K562 (cell line): ENCODE results near the gene ARHGAP10. TPM values are rescaled to one million over a fixed set of nuclear protein-coding genes. Genes with fewer than 3 reads are reported as not detected.

Experiments
- ATAC-seq: fragments of 200-7000 bp; cut with Tn5 transposase; 3 replicates; pipeline ENCODE4 v1.9.1; 2020; ENCODE audit warnings: moderate library complexity
- BruUV-seq: library from RNA; stranded (reverse); fragments of 400-500 nt; replicated peaks from 2 replicates; lab custom pipeline; 2021; lab: Mats Ljungman, UMichigan
- CTCF ChIA-PET: fragments of 300-600 bp; formaldehyde crosslinking; extraction: SDS; loops from one replicate; lab custom pipeline; 2021; ENCODE audit warnings: low intra/inter-chr PET ratio; lab: Yijun Ruan, JAX
- POLR2A ChIA-PET: fragments of 300-600, 350-650 bp; sonication (Branson Sonifier 250); formaldehyde crosslinking; extraction: SDS; loops from one replicate; lab custom pipeline; 2021; ENCODE audit warnings: antibody characterized with exemption, inconsistent platforms; lab: Yijun Ruan, JAX
- DNase-seq, 4 experiments: peaks; one replicate each; pipeline versions ENCODE4 v3.0.0 to v3.0.0-alpha.2; 2011 to 2018; ENCODE audit warnings: low spot score in 3 of 4, mixed read lengths in 3 of 4; ENCODE audit errors: extremely low read depth in 1 of 4
- FAIRE-seq: peaks from 2 replicates; lab custom pipeline; 2011; peaks lifted over from hg19 to GRCh38; lab: Jason Lieb, UNC
- H2AFZ ChIP-seq: 2 replicates; pipeline ENCODE4 v1.6.0; 2011; ENCODE audit warnings: low read depth, low read length, control low read depth, inconsistent platforms
- H3K27ac ChIP-seq: fragments of 200-600 bp; 3 replicates; pipeline ENCODE4 v1.8.0; 2011; ENCODE audit warnings: low read depth, mild to moderate bottlenecking, control low read depth, inconsistent platforms, low read length, moderate library complexity, mixed read lengths; ENCODE audit errors: extremely low read depth
- H3K27me3 ChIP-seq, 2 experiments: fragments of 300-600 bp in 1 of 2; 2 replicates in 1 of 2; 3 replicates in 1 of 2; pipeline versions ENCODE4 v1.6.0 to v1.8.0; 2011; ENCODE audit warnings: inconsistent platforms in 2 of 2, low read length in 2 of 2, mild to moderate bottlenecking in 1 of 2, mixed read lengths in 1 of 2, moderate library complexity in 1 of 2; ENCODE audit not compliant: control insufficient read depth in 2 of 2, insufficient read depth in 2 of 2
- H3K36me3 ChIP-seq: fragments of 300-600 bp; 3 replicates; pipeline ENCODE4 v1.8.0; 2011; ENCODE audit warnings: mild to moderate bottlenecking, low read length, inconsistent platforms; ENCODE audit not compliant: control insufficient read depth, insufficient read depth
- H3K4me1 ChIP-seq, 2 experiments: fragments of 200-600 bp in 1 of 2; replicated peaks in 1 of 2; 2 replicates in 1 of 2; 3 replicates in 1 of 2; pipeline versions ENCODE4 v1.5.1 to v1.8.0; 2011; ENCODE audit warnings: inconsistent platforms in 2 of 2, low read length in 2 of 2, mild to moderate bottlenecking in 1 of 2, mixed read lengths in 1 of 2, moderate library complexity in 1 of 2; ENCODE audit not compliant: control insufficient read depth in 2 of 2, insufficient read depth in 2 of 2
- H3K4me2 ChIP-seq: 2 replicates; pipeline ENCODE4 v1.6.1; 2011; ENCODE audit warnings: low read length, control low read depth, inconsistent platforms, mixed read lengths; ENCODE audit not compliant: insufficient read depth
- H3K4me3 ChIP-seq: fragments of 200-600 bp; sonication (generic), shearing (Covaris generic); 2 replicates; pipeline ENCODE4 v1.5.1; 2016; ENCODE audit warnings: control low read depth, inconsistent platforms
- H3K79me2 ChIP-seq: fragments of 200-600 bp; 3 replicates; pipeline ENCODE4 v1.8.0; 2011; ENCODE audit warnings: low read length, inconsistent platforms; ENCODE audit not compliant: control insufficient read depth, insufficient read depth
- H3K9ac ChIP-seq, 2 experiments: 2 replicates each; pipeline versions ENCODE4 v1.6.0 to v1.6.1; 2011; ENCODE audit warnings: low read depth in 2 of 2, low read length in 2 of 2, control low read depth in 1 of 2, inconsistent platforms in 1 of 2, mild to moderate bottlenecking in 1 of 2, mixed read lengths in 1 of 2; ENCODE audit not compliant: insufficient read depth in 1 of 2
- H3K9me1 ChIP-seq: one replicate; pipeline ENCODE4 v1.6.0; 2011; ENCODE audit warnings: inconsistent platforms, mild to moderate bottlenecking, low read length, moderate library complexity; ENCODE audit not compliant: control insufficient read depth, insufficient read depth
- H3K9me3 ChIP-seq: replicated peaks from 2 replicates; pipeline ENCODE4 v1.5.1; 2011; ENCODE audit warnings: low read depth, low read length, inconsistent platforms; ENCODE audit not compliant: control insufficient read depth, insufficient read depth
- H4K20me1 ChIP-seq: replicated peaks from 2 replicates; pipeline ENCODE4 v1.6.1; 2011; ENCODE audit warnings: low read length, inconsistent platforms, mixed read lengths; ENCODE audit not compliant: control insufficient read depth, insufficient read depth
- ARID3A ChIP-seq: IDR thresholded peaks from 2 replicates; pipeline ENCODE4 v1.6.1; 2012; ENCODE audit warnings: low read depth, low read length, improper control_type of control experiment, borderline replicate concordance
- DACH1 ChIP-seq: fragments of 450-650 bp; IDR thresholded peaks from 2 replicates; pipeline ENCODE4 v1.6.1; 2018; ENCODE audit not compliant: partially characterized antibody
- HMG20A ChIP-seq: fragments of 450-650 bp; formaldehyde crosslinking; conservative IDR thresholded peaks from 2 replicates; pipeline ENCODE4 v1.4.0; 2020; ENCODE audit warnings: mild to moderate bottlenecking, mixed read lengths
- NFE2 ChIP-seq: IDR thresholded peaks from 2 replicates; pipeline ENCODE4 v1.6.1; 2014; ENCODE audit warnings: antibody characterized with exemption, low read depth
- RAD21 ChIP-seq, 2 experiments: fragments of 250-450 bp in 1 of 2; fragments of 450-650 bp in 1 of 2; sonication (Bioruptor Pico) in 1 of 2; formaldehyde crosslinking in 1 of 2; IDR thresholded peaks in 1 of 2; conservative IDR thresholded peaks in 1 of 2; 2 replicates each; pipeline versions ENCODE4 v1.4.0 to v1.8.0; 2020 to 2022; ENCODE audit warnings: mild to moderate bottlenecking in 2 of 2, moderate library complexity in 1 of 2
- SMC3 ChIP-seq: conservative IDR thresholded peaks from 2 replicates; pipeline ENCODE4 v1.6.1; 2011; ENCODE audit warnings: low read depth, low read length, improper control_type of control experiment; ENCODE audit not compliant: insufficient read depth
- ZNF609 ChIP-seq: sonication (generic); formaldehyde crosslinking; IDR thresholded peaks from 2 replicates; pipeline ENCODE4 v1.8.1; 2023; ENCODE audit warnings: missing genetic modification reagents, mild to moderate bottlenecking, borderline replicate concordance
- WGBS: fragments of 100-300 bp; shearing (Covaris generic); methylation state at CpG from one replicate; pipeline ENCODE4 v1.1.6; 2016; ENCODE audit warnings: low coverage, mixed read lengths; ENCODE audit not compliant: insufficient coverage; ENCODE audit errors: missing lambda C conversion rate; 5-methylcytosine and 5-hydroxymethylcytosine counted together
- in situ Hi-C: fragments of 300-500 bp; cut with MboI; formaldehyde crosslinking; loops from 4 replicates; pipeline ENCODE4 v1.15.0; 2018; ENCODE audit warnings: inconsistent platforms, mixed read lengths
- intact Hi-C: fragments of 100-400 bp; cut with micrococcal nuclease; formaldehyde crosslinking; loops from 2 replicates; pipeline ENCODE4 v1.14.2; 2022
- polyA plus RNA-seq, 8 experiments: library from polyadenylated mRNA; depleted of rRNA in 4 of 8; stranded (reverse) in 5 of 8; unstranded in 3 of 8; fragments of >200 nt; fragmentation: Nextera tagmentation in 2 of 8; fragmentation: Illumina TruSeq in 1 of 8; extraction: Ambion mirVana in 2 of 8; extraction: Trizol in 1 of 8; gene quantifications; 2 replicates each; pipeline versions ENCODE4 v1.2.1 to v1.2.3, GENCODE V29; 2011 to 2014; ENCODE audit warnings: inconsistent platforms in 1 of 8, missing spikeins in 1 of 8
- total RNA-seq, 7 experiments: library from RNA; depleted of rRNA in 6 of 7; stranded (reverse); fragments of >200 nt in 6 of 7; fragmentation: Illumina TruSeq in 2 of 7; extraction: Trizol in 2 of 7; gene quantifications; 2 replicates each; pipeline versions ENCODE4 v1.2.1 to v1.2.3, GENCODE V29; 2011 to 2021; ENCODE audit warnings: low replicate concordance in 1 of 7

The ARHGAP10 gene
- total and polyA plus RNA-seq, 9 of the 15 experiments (the other 6 are each of a cell fraction or from before 2014, with no cell fraction given), result 0.03 to 0.22 (median 0.06) TPM; not detected in 3

GRCh38 chr4:147704846-147705245 is 27.0 kb upstream of the ARHGAP10 start (continued):
- no peak for TF ChIP-seq ZNF609 (CRISPR knock-in tag)

- in situ Hi-C loops, result no loop called here
- WGBS, result 23% methylated on average over 7 of the region's 7 CpGs
- TF ChIP-seq DACH1 (peak; percentile 36), HMG20A (CRISPR knock-in tag) (no peak), NFE2 (peak; percentile 36; the same call in 1 of the 2 replicates), RAD21 (CRISPR knock-in tag; conservative IDR thresholded peaks at IDR 0.05 in 1 of 2, IDR thresholded peaks at IDR 0.05 in 1 of 2) (peak; percentile 29 to 58; a peak in 2 of 4 replicates), SMC3 (peak; percentile 27; the same call in 1 of the 2 replicates), ARID3A (peak; percentile 86)
Measured at GRCh38 chr4:147707892-147708672, 23.8 kb upstream of the ARHGAP10 start.

More at GRCh38 chr4:147707892-147708672, 23.8 kb upstream of the ARHGAP10 start:
- H3K9me1 ChIP-seq, result no peaks in the 10 kb centered on the region
- FAIRE-seq (peak; percentile 77), DNase-seq (peak; percentile 19 to 46 (median 41)), ATAC-seq (peak; percentile 86)
- no peak overlapping the region for H3K4me2 ChIP-seq
- no TSS peak for BruUV-seq
- no peak overlapping the region for H3K4me3 ChIP-seq
- CTCF ChIA-PET, result interaction anchor here (1.7 kb wide), 1 partner anchor 159 kb away, joined by 11 read pairs; no protein-coding TSS in a partner anchor
- H3K27me3 ChIP-seq, result no peaks in the 10 kb centered on the region
- no peaks in the 10 kb centered on the region for H3K4me1 ChIP-seq
- no peak overlapping the region for H3K9ac ChIP-seq
- intact Hi-C loops, result loop anchor here (1.0 kb wide), 1 partner anchor 158 kb away; no protein-coding TSS in a partner anchor
- H4K20me1 ChIP-seq, result no peaks in the 10 kb centered on the region
- no peaks in the 10 kb centered on the region for H3K79me2 ChIP-seq
- POLR2A ChIA-PET, result no interaction called here
- no peaks in the 10 kb centered on the region for H3K36me3 ChIP-seq
- H3K27ac ChIP-seq, result no peak overlapping the region
- no peak overlapping the region for H2AFZ ChIP-seq
- no peaks in the 10 kb centered on the region for H3K9me3 ChIP-seq
